D721Med (cell line): ENCODE measurements around the gene SPECC1L.
A peak's percentile ranks its signal among the peaks of the same experiment; 100 is the strongest.

Experiments
- DNase-seq: peaks from one replicate; pipeline ENCODE4 v3.0.0; 2011; ENCODE audit warnings: low spot score; ENCODE audit not compliant: insufficient read length
- FAIRE-seq: peaks from 2 replicates; lab custom pipeline; 2011; peaks lifted over from hg19 to GRCh38; lab: Jason Lieb, UNC
- TF ChIP-seq, protein P1 (sequence below): IDR thresholded peaks from 2 replicates; pipeline ENCODE4 v1.5.1; 2012; ENCODE audit warnings: mild to moderate bottlenecking, control low read depth; ENCODE audit not compliant: insufficient read depth; ENCODE audit errors: missing control alignments

Gene SPECC1L, protein sequence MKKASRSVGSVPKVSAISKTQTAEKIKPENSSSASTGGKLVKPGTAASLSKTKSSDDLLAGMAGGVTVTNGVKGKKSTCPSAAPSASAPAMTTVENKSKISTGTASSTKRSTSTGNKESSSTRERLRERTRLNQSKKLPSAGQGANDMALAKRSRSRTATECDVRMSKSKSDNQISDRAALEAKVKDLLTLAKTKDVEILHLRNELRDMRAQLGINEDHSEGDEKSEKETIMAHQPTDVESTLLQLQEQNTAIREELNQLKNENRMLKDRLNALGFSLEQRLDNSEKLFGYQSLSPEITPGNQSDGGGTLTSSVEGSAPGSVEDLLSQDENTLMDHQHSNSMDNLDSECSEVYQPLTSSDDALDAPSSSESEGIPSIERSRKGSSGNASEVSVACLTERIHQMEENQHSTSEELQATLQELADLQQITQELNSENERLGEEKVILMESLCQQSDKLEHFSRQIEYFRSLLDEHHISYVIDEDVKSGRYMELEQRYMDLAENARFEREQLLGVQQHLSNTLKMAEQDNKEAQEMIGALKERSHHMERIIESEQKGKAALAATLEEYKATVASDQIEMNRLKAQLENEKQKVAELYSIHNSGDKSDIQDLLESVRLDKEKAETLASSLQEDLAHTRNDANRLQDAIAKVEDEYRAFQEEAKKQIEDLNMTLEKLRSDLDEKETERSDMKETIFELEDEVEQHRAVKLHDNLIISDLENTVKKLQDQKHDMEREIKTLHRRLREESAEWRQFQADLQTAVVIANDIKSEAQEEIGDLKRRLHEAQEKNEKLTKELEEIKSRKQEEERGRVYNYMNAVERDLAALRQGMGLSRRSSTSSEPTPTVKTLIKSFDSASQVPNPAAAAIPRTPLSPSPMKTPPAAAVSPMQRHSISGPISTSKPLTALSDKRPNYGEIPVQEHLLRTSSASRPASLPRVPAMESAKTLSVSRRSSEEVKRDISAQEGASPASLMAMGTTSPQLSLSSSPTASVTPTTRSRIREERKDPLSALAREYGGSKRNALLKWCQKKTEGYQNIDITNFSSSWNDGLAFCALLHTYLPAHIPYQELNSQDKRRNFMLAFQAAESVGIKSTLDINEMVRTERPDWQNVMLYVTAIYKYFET

DNA sequence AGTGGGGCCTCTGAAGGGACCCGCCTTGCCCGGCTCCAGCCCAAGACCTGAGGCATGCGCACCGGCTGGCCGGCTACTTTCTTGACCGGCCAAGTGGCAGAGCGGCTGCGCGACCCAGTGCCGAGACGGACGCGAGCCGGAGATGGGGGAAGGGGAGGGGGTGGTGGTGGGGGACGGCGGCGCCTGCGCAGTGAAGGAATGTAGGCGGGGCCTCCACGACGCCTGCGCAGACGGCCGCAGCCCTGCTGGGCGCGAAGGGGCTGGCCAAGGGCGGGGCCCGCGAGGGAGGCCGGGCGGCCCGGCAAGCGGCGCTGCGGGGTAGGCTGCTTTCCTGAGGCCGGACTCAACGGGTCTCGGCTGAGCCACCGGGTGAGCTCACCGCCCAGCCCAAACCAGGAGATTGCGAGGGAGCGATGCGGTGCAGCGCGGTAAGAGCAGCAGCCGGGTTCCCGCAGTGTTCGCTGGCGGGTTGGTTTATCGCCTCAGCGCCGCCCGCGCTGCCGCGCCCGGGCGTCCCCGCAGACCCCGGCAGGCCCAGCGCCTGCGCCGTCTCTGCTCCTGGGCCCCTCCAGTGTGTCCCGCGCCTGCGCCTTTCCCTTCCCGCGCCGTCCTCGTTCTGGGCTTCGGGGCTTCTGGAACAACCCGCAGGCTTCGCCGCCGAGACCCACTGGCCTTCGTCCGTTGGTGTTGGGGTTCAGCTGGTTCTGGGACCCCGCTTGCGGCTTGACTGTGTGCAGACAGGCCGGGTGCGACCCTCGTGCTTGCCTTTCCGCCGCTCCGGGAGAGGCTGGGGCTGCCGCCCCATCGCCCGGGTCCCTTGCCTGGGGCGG is at the start of gene SPECC1L:
Gene SPECC1L, plus strand, starts transcription at position 276 of the 830 bp plus-strand sequence. CDS start 31,401 bp downstream, outside the sequence.
- no peak for FAIRE-seq
- peak; percentile 74 for DNase-seq
- TF ChIP-seq, protein P1, sequence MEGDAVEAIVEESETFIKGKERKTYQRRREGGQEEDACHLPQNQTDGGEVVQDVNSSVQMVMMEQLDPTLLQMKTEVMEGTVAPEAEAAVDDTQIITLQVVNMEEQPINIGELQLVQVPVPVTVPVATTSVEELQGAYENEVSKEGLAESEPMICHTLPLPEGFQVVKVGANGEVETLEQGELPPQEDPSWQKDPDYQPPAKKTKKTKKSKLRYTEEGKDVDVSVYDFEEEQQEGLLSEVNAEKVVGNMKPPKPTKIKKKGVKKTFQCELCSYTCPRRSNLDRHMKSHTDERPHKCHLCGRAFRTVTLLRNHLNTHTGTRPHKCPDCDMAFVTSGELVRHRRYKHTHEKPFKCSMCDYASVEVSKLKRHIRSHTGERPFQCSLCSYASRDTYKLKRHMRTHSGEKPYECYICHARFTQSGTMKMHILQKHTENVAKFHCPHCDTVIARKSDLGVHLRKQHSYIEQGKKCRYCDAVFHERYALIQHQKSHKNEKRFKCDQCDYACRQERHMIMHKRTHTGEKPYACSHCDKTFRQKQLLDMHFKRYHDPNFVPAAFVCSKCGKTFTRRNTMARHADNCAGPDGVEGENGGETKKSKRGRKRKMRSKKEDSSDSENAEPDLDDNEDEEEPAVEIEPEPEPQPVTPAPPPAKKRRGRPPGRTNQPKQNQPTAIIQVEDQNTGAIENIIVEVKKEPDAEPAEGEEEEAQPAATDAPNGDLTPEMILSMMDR, result no peak

DNA sequence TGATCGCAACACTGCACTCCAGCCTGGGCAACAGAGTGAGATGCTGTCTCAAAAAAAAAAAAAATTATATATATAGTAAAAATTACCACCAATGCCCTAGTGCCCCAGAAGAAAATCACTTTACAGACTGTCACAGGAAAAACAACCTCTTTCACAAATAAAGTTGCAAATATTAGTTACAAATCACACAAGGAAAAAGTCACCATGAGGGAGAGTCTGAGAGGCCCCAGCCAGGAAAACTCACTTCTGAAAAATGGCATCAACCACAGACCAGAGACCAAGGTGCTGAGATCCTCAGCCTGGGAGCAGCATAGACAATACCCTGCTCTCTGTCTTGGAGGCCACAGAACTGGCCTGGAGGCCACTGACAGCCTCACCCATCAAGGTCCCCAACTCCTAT is 46.2 kb upstream of the SPECC1L start:
- DNase-seq, result no peak
- no peak for FAIRE-seq
- TF ChIP-seq, protein P1, result no peak

DNA sequence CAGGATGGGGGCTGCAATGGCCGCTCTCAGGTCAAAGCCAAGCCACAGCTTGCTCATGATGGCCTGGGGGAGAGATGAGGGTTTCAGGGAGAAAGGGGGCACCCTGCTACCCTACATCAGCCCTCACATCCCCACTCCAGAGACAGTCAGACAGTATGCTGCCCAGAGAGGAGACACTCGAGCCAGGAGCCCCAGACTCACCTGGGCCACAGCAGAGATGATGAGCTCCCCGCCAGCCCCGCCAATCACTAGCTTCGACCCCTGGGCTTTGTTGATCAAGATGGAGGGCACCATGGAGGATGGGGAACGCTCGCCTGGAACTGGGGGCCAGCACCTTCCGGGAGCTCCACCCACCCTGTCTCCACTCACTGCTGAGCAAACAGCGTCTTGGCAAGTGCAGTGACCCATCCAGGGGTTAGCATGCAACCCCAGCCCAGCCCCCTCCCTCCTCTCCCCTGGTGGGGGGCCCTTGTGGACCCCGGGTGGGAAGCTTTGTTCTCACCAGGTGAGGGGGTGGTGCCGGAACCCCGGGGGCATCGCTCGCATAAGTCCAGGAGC is 45.5 kb upstream of the SPECC1L start:
- TF ChIP-seq, protein P1, result no peak
- FAIRE-seq (no peak), DNase-seq (no peak)

DNA sequence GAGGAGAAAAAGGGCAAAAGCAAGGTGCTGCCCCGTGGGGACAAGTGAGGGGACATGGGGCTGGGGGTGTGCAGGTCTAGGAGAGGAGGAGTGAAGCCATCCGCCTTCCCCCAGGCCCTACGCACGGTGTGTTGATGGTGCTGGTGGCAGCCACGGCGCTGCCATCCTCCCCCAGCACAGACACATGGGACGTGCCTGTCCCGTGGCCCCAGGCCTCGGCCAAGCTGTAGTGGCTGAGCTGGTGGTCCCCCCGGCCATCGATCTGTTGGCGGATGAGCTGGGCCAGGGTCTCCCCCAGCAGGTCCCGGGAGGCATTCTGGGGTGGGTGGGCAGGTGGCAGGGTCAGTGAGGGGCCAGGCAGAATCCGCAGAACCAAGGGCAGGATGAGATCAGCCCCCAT is 44.7 kb upstream of the SPECC1L start:
- no peak for FAIRE-seq

DNA sequence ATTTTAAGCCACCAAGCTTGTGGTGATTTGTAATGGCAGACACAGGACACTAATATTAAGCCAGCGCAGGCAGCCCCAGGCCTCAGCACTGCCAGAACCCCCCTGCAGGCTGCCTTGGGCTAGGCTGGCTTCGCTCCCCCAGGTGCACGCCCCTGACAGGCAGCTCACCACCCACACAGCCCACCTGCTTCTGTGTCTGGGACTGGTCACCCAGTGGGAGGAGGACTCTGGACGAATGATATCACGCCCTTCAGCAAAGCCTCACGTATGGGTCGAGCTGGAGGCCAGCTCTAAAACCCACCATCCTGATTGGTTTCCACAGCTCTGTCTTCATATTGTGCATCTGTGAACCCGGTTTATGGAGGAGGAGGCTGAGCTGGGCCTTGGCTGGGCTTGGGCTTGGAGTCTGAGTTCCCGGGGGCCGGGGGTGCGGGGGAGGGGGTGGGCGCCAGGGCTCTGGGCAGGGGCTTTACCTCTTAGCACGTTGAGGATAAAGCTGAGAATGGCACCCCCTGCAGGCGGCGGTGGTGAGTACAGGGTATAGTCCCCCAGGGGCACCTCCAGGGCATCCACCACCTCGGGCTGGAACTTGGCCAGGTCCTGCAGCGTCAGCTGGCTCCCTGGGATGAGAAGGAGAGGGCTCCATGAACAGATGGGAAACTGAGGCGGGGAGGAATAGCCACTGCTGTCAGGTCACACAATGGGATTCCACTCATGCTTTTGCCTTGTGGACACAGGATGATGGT is 39.5 kb upstream of the SPECC1L start:
- TF ChIP-seq, protein P1, result peak; percentile 22
- FAIRE-seq (no peak), DNase-seq (no peak)

More for the DNA sequence above, 44.7 kb upstream of the SPECC1L start:
- TF ChIP-seq, protein P1, result no peak
- no peak for DNase-seq
